ENCODE data around the gene YY1.
"Not testable (repeated sequence)": the region's sequence is repeated elsewhere in the genome, so short reads cannot be mapped to it uniquely, and the experiment has no call there.

Gene YY1

DNA sequence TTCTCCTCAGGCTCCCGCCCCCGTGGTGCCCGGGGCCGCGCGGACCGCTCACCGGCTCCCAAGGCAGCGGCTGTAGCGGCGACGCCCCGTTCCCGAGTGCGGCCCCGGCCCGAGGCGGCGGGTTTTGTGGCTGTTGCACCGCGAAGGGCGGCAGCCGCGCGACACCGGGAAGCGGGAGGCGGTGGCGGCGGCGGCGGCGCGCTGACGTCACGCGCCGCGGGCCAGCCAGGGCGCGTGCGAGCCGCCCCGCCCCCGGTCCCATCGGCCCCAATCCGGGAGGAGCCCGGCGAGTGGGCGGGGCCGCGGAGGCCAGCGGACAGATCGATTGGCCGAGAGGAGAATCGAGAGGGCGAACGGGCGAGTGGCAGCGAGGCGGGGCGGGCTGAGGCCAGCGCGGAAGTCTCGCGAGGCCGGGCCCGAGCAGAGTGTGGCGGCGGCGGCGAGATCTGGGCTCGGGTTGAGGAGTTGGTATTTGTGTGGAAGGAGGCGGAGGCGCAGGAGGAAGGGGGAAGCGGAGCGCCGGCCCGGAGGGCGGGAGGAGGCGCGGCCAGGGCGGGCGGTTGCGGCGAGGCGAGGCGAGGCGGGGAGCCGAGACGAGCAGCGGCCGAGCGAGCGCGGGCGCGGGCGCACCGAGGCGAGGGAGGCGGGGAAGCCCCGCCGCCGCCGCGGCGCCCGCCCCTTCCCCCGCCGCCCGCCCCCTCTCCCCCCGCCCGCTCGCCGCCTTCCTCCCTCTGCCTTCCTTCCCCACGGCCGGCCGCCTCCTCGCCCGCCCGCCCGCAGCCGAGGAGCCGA is at the start of gene YY1:
Gene YY1 (plus strand): TSS at position 726 of the 792 bp plus-strand sequence. CDS start 101 bp downstream, outside the sequence.
- DNase-seq: peak; percentile 94

DNA sequence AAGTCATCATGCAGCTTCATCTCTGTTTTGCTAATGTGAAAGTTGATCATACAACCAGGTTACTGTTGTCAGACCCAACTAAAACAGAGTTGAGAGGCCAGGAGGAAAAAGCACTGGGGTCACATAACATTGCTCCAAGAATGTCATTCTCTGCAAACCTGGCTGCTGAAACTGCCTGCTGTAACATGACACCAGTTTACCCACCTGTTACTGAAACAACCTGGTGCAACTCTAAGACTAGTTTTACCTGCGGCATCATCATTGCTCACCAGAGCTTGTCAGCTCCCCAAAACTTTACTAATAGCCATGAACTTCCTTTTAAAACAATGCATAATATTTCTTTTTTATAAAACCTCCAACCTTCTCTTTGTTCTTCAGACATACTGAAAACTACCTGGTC is 48.8 kb upstream of the YY1 start:
- no peak for DNase-seq

DNA sequence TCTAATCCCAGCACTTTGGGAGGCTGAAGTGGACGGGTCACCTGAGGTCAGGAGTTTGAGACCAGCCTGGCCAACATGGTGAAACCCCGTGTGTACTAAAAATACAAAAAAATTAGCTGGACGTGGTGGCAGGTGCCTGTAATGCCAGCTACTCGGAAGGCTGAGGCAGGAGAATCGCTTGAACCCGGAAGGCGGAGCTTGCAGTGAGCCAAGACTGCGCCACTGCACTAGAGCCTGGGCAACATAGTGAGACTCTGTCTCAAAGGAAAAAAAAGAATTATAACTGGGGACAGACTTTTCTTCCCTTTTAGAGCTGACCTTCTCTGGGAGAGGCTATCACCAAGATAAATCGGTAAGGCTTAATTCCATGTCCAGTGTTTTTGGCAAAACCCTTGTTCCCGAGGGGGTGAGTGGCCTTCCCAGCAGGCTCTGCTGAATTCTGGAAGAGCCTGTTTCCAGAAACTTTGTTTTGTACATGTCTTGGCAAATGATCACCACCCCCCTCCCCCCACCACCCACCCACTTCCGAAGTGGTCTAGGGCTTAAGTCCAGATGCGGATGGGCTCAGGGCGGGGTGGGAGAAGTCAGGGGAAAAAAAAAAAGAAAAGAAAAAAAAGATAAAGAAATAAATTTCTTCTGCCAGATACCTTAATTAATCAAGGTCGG is 47.2 kb upstream of the YY1 start:
- no peak for DNase-seq

DNA sequence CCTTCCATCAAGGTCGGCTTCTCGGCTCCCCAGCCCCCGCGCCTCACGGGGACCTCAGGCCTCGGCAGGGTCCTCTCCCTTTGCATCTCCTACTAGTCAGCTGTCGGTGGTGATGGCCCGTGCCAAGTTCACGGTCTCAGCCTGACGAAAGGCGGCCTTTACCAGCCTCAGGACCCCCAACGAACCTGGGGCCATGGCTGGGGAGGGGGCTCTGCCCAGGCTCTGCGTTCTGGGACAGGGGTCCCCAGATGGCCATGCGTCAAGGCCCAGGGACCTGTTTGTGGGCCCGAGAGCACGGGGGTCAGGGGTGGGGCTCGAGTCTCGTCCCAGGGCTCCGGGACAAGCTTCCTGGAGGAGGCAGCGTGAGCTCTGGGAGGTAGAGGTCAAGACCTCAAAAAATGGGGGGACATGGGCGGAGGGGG is 46.7 kb upstream of the YY1 start:
- DNase-seq: no peak

DNA sequence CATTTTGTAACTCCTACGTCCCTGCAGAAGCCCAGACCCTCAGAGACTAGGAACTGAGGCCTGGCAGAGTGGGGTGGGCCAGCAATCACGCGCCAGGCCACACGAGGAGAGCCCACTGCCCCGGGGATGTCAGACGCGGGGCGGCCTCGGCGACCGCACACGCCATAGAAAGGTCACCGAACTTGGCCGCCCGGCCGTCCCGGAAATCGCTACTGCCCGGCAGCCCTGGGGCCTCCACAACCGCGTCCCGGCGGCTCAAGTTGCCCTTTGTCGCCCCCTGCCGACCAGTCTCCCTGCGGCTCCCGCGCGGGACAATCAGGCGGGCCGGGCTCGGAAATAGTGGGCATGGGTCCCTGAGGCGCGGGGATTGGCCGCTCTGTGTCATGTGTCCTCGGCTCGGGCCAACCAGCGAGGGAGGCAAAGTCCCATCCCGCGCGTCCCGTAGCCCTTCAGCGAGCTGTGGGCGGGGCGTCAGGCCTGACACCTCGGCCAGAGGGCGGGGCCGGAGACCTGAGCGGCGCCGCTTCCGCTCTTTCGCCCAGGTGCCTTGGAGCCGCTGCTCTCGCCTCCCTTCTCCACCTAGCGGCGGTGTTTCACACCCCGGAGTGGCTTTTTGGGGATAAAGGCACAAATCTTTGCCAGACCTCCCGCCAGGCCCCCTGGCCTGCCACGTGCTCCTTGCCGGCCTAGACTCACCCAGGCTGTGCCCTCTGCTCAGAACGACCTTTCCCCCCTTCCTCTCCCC is 46.1 kb upstream of the YY1 start:
- DNase-seq: peak; percentile 94

DNA sequence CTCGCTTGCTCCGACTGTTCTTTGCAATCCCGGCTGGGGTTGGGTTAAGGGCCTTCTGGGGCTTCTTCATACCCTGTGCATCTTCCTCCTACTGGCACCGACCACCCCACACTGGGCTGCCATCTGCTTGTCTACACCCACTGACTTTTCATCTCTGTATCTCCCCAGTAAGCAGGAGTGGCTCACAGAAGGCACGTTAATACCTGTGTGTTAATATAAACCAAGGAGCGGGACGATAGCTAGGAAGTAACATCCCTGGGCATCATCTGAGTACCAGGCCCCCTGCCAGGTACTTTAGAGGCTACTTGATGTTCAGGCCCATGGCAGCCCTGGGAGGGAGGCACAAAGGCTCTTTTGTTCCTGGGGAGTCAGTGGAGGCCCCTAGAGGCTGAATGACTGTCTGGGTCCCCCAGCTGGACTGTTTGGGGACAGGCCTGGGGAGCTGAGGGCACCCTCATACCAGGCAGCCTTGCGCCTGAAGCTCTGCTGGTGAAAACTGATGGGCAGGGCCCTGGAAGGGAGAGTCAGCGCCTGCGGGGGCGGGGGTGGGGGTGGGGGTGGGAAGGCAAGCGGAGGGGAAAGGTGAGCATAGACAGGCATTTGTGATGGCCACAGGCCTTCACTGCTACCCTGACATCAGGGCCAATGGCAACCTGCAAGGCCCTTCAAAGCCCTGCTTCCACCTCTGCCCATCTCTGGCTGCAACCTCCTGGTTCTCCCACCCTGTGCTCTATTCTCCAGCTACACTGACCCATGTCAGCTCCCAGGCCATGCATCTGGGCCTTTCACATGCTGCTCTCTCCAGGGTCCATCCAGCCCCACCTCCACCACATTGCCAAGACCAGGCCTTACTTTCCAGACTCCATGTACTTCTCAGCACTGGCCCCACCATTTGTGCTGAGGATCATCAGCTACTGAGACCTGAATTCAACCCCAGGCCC is 45.3 kb upstream of the YY1 start:
- no peak for DNase-seq

DNA sequence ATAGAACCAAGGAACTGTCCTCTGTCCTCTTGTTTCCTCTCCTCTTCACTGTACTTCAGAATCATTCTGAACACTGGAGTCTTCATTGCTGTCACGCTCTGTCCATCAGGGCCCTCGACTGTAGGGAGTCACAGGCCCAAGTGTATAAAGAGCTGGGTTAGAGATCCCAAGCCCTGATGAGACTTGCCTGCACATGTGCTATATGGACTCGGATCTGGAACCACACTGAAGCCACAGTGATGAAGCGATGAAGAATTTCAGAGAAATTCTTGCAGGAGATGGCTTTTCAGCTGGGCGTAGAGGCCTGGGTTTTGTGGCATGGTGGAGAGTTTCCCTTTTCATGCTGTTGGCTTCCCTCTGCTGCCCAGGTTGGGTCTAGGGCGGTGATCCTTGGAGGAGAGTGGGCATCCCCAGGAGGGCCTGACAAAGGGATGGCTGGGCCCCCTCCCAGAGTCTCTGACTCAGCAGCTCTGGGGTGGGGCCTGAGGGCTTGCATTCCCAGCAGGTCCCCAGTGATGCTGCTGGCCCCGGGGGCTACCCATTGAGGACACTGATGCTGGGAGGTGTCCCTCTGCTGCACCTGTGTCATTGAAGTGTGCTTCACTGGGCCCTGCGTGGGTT is 39.6 kb upstream of the YY1 start:
- DNase-seq: no peak

DNA sequence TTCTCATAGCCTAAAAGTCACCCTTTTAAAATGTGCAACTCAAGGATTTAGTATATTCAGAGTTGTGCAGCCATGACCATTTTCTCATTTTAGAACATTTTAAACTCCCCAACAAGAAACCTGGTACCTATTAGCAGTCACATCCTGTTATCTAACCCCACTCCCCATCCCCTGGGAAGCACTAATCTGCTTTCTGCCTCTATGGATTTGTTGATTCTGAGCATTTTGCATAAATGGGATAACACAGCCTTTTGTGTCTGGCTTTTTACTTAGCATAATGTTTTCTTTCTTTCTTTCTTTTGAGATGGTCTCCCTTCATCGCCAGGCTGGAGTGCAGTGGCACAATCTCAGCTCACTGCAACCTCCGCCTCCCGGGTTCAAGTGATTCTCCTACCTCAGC is 38.6 kb upstream of the YY1 start:
- DNase-seq: no peak

DNA sequence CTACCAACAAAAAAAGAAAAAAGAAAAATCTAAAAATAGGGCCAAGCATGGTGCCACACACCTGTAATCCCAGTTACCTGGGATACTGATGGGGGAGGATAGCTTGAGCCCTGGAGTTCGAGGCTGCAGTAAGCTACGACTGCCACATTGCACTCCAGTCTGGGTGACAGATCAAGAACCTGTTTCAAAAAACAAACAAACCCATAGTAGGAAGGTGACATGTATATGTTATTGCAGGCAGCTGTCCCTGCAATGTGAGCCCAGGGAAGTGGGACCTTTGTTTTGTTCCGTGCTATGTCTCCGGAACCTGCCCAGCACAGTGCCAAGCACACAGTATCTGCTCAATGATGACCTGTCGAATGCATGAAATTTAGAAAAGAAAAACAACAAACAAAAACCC is 37.2 kb upstream of the YY1 start:
- no peak for DNase-seq

DNA sequence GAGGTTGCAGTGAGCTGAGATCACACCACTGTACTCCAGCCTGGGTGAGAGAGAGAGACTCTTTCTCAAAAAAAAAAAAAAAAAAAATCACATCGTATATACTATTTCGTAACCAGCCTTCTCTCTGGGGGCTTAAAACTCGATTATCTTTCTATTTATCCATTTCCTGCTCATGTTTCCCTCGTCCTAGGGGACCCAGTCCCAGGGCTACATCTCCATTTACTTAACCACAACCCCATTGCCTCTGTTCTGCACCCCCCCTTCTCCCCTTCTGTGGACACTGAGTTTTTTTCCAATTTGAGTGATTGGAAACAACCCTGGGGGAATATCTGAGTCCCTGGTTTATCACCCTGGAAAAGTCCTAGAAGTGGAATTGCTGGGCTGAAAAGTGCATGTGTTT is 36.2 kb upstream of the YY1 start:
- DNase-seq: no peak

DNA sequence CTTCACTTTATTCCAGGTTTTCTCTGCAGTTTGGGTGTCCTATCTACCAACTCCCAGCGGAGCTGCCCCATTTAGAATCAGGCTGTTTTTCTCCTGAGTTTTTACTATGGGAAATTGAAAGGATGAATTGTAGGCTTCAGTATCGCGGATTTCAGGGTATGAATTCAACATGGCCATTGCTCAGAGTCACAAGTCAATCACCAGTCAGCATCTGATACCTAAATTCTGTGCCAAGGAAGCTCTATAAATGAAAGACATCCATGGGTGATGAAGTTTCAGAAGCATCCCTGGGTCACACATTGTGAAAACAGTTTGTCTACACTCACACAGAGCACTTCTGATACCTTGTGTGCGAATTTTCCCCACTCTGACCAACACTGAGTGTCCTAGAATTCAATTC is 35.8 kb upstream of the YY1 start:
- no peak for DNase-seq

DNA sequence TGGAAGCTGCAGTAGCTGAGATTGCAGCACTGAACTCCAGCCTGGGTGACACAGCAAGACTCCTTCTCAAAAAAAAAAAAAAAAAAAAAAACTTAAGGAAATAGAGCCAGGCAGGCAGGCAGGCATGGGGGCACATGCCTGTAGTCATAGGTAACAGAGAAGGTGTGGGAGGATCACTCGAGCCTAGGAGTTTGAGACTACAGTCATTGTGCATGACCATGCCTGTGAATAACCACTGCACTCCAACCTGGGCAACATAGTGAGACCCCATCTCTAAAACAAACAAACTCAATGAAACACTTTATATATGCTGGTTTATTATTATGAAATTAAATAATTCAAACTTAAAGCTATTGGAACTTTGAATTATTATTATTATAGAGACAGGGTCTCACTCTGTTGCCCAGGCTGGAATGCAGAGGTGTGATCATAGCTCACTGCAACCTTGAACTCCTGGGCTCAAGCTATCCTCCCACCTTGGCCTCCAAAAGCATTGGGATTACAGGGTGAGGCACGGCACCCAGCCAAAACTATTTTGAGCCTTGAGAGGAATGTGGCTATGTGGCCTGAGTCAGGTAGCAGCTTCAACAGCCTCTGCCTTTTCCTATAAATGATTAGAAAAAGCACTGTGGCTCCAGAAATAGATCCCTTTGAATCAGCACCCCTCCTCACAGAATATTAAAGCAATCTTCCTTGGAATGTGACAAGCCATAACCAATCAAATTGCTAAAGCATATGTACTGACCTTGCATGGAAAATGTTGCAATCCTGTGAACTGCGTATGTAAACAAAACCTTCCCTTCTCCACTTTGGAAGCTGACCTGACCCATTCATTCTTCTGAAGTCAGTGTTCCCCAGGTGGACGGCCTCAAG is 34.7 kb upstream of the YY1 start:
- DNase-seq: no peak

DNA sequence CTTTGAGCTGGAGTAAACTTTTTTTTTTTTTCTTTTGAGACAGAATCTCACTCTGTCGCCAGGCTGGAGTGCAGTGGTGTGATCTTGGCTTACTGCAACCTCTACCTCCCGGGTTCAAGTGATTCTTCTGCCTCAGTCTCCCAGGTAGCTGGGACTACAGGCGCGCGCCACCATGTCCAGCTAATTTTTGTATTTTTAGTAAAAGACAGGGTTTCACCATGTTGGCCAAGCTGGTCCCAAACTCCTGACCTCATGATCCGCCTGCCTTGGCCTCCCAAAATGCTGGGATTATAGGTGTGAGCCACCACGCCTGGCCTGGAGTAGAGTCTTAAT is 34.1 kb upstream of the YY1 start:
- DNase-seq: not testable (repeated sequence)

DNA sequence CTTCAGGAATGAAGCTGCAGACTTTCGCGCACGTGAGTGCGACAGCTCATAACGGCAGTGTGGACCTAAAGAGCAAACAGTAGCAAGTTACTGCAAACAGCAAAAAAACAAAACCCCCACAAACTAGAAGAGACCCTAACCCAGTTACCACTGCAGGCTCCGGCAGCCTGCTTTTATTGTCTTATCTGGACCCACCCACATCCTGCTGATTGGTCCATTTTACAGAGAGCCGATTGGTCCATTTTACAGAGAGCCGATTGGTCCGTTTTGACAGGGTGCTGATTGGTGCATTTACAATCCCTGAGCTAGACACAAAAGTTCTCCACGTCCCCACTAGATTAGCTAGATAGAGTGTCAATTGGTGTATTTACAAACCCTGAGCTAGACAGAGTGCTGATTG is 31.4 kb upstream of the YY1 start:
- not testable (repeated sequence) for DNase-seq

DNA sequence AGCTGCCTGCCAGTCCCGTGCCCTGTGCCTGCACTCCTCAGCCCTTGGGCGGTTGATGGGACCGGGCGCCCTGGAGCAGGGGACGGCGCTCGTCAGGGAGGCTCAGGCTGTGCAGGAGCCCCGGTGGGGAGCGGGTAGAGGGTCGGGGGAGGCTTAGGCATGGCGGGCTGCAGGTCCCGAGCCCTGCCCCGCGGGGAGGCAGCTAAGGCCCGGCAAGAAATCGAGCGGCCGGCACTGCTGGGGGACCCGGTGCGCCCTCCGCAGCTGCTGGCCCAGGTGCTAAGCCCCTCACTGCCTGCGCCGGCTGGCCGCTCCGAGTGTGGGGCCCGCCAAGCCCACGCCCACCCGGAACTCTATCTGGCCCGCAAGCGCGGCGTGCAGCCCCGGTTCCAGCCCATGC is 30.8 kb upstream of the YY1 start:
- not testable (repeated sequence) for DNase-seq

DNA sequence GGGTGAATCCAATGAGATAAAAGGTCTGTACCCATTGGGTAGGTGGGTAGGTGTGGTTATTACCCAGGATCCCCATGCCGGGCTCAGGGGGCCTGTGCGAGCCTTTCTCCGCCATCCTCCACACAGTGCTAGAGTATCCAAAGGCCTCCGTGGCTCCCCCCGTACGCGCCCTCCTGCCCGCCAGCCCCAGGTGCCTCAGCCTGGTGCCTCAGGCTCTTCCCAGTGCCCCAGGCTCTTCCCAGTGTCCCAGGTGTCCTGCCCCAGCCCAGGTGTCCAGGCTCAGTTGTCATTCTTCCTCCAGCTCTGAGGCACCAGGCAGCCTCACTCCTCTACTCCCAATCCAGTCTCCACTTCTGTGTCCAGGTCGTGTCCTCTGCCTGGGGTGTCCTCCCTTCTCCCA is 27.6 kb upstream of the YY1 start:
- no peak for DNase-seq

DNA sequence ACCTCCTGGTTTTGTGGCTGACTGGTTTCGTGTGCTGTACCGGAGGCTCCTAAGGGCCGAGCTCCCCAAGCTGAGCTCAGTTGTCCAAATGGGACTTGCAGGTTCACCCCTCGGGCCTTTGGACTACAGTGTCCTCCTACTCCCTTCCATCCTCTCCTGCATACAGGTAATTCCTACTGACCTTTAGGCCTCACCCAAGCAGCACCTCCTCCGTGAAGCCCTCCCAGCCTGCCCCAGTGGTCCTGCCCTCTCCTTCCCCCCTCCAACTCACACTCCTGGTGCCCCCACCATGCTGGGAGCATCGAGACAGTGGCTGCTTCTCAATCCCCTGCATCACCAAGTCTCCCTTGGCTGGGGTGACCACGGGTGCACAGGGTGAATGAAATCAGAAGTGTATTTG is 27.1 kb upstream of the YY1 start:
- DNase-seq: no peak

DNA sequence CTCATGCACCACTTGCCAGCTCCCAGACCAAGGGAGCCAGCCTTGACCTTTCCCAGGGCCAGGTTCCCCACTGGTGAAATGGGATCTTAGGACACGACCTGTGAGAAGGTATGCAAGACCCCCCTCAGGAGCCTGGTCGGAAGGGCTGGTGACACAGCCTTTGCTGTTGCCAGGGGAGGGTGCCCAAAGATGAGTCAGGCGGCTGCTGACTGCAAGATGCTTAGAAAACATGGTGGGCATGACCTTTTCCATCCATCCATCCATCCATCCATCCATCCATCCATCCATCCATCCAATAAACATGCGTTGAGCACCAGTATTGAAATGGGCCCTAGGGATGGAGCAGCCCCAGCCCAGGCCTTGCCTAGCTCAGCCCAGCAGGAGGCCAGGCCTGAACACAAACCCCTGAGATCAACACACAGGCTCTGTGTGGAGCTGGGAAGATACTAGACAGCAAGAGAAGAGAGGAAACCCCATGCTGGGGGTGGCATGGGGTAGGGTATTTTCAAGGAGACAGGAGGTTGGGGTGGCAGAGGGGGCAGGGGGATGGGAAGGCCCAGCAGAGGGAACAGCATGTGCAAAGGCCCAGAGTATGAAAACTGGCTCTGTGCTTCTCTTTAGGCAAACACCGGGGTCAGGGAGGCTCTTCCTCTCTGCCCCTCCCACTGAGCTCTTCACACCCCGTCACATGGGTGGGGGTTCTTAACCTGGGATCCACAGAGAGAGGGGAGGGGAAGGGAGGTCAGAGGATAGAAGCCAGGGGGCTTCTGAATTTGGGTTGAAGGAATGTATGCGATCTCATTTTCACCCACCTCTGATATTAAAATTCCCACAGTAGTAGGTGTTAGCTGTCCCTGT is 26.2 kb upstream of the YY1 start:
- DNase-seq: no peak

DNA sequence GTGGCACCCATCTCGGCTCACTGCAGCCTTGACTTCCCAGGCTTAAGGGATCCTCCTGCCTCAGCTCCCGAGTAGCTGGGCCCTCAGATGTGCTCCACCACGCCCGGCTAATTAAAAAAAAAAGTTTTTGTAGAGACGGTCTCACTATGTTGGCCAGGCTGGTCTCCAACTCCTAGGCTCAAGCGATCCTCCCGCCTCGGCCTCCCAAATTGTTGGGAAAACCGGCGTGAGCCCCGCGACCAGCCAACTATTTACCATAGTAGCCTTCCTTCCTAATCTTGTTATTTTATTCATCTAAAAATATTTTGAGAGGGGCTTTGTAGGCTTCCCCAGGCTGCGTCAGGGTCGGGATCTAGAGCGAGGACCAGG is 25.4 kb upstream of the YY1 start:
- no peak for DNase-seq

Data from NCI-H526 treated with DMSO at 0.1 percent for 48 hours (cell line).